Liver (tissue), 9 donors: ENCODE measurements around the gene OR6X1. TPM values are rescaled to one million over a fixed set of nuclear protein-coding genes. Genes with fewer than 3 reads are reported as not detected.

Source experiments
- DNase-seq: peaks from one replicate; pipeline ENCODE4 v3.0.0-alpha.2; 2017; ENCODE audit warnings: low spot score
- H3K27ac ChIP-seq, 2 donors: one replicate each; pipeline ENCODE4 v1.7.0; 2013; ENCODE audit warnings: inconsistent platforms in 2 of 2, low read length in 2 of 2, control low read depth in 1 of 2, low read depth in 1 of 2, mild to moderate bottlenecking in 1 of 2
- H3K27me3 ChIP-seq, 4 donors: one replicate each; pipeline versions ENCODE4 v1.6.1 to v1.7.0; 2013; ENCODE audit warnings: low read length in 3 of 4, inconsistent platforms in 1 of 4, mild to moderate bottlenecking in 1 of 4, moderate library complexity in 1 of 4; ENCODE audit not compliant: control insufficient read depth in 4 of 4, insufficient read depth in 4 of 4
- H3K36me3 ChIP-seq, 4 donors: one replicate each; pipeline versions ENCODE4 v1.6.1 to v1.7.0; 2013; ENCODE audit warnings: low read length in 3 of 4, mild to moderate bottlenecking in 3 of 4, low read depth in 1 of 4, moderate library complexity in 1 of 4; ENCODE audit not compliant: control insufficient read depth in 4 of 4, insufficient read depth in 3 of 4
- H3K4me1 ChIP-seq, 4 donors: one replicate each; pipeline versions ENCODE4 v1.6.1 to v1.7.0; 2013; ENCODE audit warnings: low read length in 3 of 4, mild to moderate bottlenecking in 3 of 4, moderate library complexity in 1 of 4; ENCODE audit not compliant: control insufficient read depth in 4 of 4, insufficient read depth in 4 of 4
- H3K4me3 ChIP-seq, 3 donors: one replicate each; pipeline versions ENCODE4 v1.6.1 to v1.7.0; 2013; ENCODE audit warnings: low read length in 3 of 3, control low read depth in 1 of 3, low read depth in 1 of 3, mild to moderate bottlenecking in 1 of 3
- H3K9ac ChIP-seq, 2 donors: one replicate each; pipeline ENCODE4 v1.7.0; 2013; ENCODE audit warnings: low read length in 2 of 2, mild to moderate bottlenecking in 2 of 2, moderate library complexity in 2 of 2, control low read depth in 1 of 2, low read depth in 1 of 2
- H3K9me3 ChIP-seq, 4 donors: one replicate each; pipeline versions ENCODE4 v1.6.1 to v1.7.0; 2013; ENCODE audit warnings: low read length in 3 of 4; ENCODE audit not compliant: control insufficient read depth in 4 of 4
- EGR1 ChIP-seq, 2 donors: IDR thresholded peaks; 2 replicates each; pipeline ENCODE4 v1.6.1; 2016 to 2018; ENCODE audit warnings: antibody characterized with exemption in 2 of 2, low read depth in 2 of 2
- FOXA1 ChIP-seq: IDR thresholded peaks from 2 replicates; pipeline ENCODE4 v1.6.1; 2016; ENCODE audit warnings: antibody characterized with exemption
- FOXA2 ChIP-seq: IDR thresholded peaks from 2 replicates; pipeline ENCODE4 v1.6.1; 2016; ENCODE audit warnings: antibody characterized with exemption
- GABPA ChIP-seq, 2 donors: IDR thresholded peaks in 1 of 2; conservative IDR thresholded peaks in 1 of 2; 2 replicates each; pipeline ENCODE4 v1.6.1; 2016; ENCODE audit warnings: antibody characterized with exemption in 2 of 2, mild to moderate bottlenecking in 1 of 2, moderate library complexity in 1 of 2
- HNF4A ChIP-seq, 2 donors: conservative IDR thresholded peaks; 2 replicates each; pipeline ENCODE4 v1.6.1; 2016; ENCODE audit warnings: antibody characterized with exemption in 2 of 2, mild to moderate bottlenecking in 2 of 2
- JUND ChIP-seq, 2 donors: IDR thresholded peaks; 2 replicates each; pipeline ENCODE4 v1.6.1; 2016; ENCODE audit warnings: antibody characterized with exemption in 2 of 2
- NR2F2 ChIP-seq: IDR thresholded peaks from 2 replicates; pipeline ENCODE4 v1.6.1; 2016; ENCODE audit warnings: antibody characterized with exemption
- RAD21 ChIP-seq, 2 donors: IDR thresholded peaks; 2 replicates each; pipeline ENCODE4 v1.6.1; 2016; ENCODE audit warnings: antibody characterized with exemption in 2 of 2, mild to moderate bottlenecking in 2 of 2
- RXRA ChIP-seq, 2 donors: IDR thresholded peaks; 2 replicates each; pipeline ENCODE4 v1.6.1; 2017 to 2018; ENCODE audit warnings: antibody characterized with exemption in 2 of 2, mild to moderate bottlenecking in 1 of 2
- YY1 ChIP-seq: IDR thresholded peaks from 2 replicates; pipeline ENCODE4 v1.6.1; 2016; ENCODE audit warnings: antibody characterized with exemption, mild to moderate bottlenecking
- WGBS: extraction: QIAGEN DNeasy Blood & Tissue Kit; methylation state at CpG from one replicate; pipeline ENCODE4 v1.1.7; 2013; 5-methylcytosine and 5-hydroxymethylcytosine counted together
- polyA plus RNA-seq, 2 donors: library from polyadenylated mRNA; stranded (reverse) in 1 of 2; unstranded in 1 of 2; fragments of 200-250 nt in 1 of 2; fragments of >200 nt in 1 of 2; fragmentation: Nextera tagmentation in 1 of 2; extraction: Ambion mirVana in 1 of 2; gene quantifications; one replicate each; pipeline versions ENCODE4 v1.2.1 to v1.2.3, GENCODE V29; 2013 to 2015
- total RNA-seq, 2 donors: library from RNA; depleted of rRNA; stranded (reverse); fragments of >200 nt; gene quantifications; one replicate each; pipeline ENCODE4 v1.2.3, GENCODE V29; 2014
- TF ChIP-seq, protein P1 (sequence below): IDR thresholded peaks from 2 replicates; pipeline ENCODE4 v1.6.1; 2016; ENCODE audit warnings: antibody characterized with exemption
- TF ChIP-seq, protein P2 (sequence below): fragments of 150-350 bp; IDR thresholded peaks from 2 replicates; pipeline ENCODE4 v1.5.1; 2017; ENCODE audit warnings: improper control_type of control experiment, low read depth, low read length; ENCODE audit not compliant: missing input control
- TF ChIP-seq, protein P3 (sequence below): IDR thresholded peaks from 2 replicates; pipeline ENCODE4 v1.6.1; 2016; ENCODE audit warnings: antibody characterized with exemption
- TF ChIP-seq, protein P4 (sequence below): IDR thresholded peaks from 2 replicates; pipeline ENCODE4 v1.6.1; 2016; ENCODE audit warnings: antibody characterized with exemption
- TF ChIP-seq, protein P5 (sequence below): IDR thresholded peaks from 2 replicates; pipeline ENCODE4 v1.6.1; 2016; ENCODE audit warnings: antibody characterized with exemption, mild to moderate bottlenecking
- donor health status: healthy.
- donor health status: healthy.
- donor health status: healthy.
- donor health status: healthy.
- donor health status: healthy.

Gene OR6X1
- total and polyA plus RNA-seq, 4 donors: not detected

DNA sequence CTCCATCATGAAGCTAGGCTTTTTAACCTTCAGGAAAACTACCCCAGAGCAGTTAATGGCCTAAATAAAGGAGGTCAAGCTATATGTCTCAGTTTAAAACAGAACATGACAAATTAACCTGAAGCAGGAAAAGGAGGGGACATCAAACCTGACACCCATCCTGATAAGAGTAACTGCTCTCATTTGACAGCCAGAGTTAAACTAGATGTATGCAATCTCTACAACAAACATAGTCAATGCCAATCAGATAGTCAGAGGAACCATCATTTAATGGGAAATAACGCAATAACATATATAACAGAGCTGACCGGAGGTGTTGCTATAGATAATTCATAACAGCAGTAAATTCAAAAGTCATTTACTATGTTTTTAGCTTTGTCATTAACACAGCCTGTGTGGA lies 15.9 kb downstream of the OR6X1 start:
- WGBS: 63% methylated on average over 2 of the region's 2 CpGs
- H3K4me1 ChIP-seq: peaks cover 0 to 18% (median 12%) of the 10 kb centered on the region in 4 donors
- TF ChIP-seq JUND (IDR thresholded peaks at IDR 0.05) (no peak), FOXA2 (no peak)
- TF ChIP-seq, protein P1, sequence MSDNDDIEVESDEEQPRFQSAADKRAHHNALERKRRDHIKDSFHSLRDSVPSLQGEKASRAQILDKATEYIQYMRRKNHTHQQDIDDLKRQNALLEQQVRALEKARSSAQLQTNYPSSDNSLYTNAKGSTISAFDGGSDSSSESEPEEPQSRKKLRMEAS: no peak

DNA sequence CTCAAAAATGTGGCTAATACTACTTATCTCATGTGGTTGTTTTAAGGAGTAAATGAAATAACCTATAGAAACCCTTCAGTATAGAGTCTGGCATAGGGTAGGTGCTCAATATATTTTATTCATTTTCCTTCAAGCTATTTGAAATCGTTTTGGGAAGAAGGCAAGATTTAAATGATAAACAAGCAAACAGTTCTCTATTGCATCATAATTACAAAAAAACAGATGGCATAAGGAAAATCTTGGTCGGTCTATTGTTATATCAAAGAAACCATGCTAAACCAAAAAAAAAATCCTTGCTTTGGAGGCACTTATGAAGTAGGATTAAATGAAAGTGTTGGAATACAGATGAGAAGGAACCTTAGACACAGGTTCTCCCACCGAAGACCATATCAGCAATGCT lies 17.5 kb downstream of the OR6X1 start:
- no peak for DNase-seq
- H3K27me3 ChIP-seq: no peaks in the 10 kb centered on the region
- TF ChIP-seq, protein P1: no peak
- TF ChIP-seq RAD21 (IDR thresholded peaks at IDR 0.05): no peak
- TF ChIP-seq JUND (IDR thresholded peaks at IDR 0.05): no peak
- no peak for TF ChIP-seq EGR1 (IDR thresholded peaks at IDR 0.05; ENCODE audit: low read depth in 2 of 2)
- TF ChIP-seq, protein P2, sequence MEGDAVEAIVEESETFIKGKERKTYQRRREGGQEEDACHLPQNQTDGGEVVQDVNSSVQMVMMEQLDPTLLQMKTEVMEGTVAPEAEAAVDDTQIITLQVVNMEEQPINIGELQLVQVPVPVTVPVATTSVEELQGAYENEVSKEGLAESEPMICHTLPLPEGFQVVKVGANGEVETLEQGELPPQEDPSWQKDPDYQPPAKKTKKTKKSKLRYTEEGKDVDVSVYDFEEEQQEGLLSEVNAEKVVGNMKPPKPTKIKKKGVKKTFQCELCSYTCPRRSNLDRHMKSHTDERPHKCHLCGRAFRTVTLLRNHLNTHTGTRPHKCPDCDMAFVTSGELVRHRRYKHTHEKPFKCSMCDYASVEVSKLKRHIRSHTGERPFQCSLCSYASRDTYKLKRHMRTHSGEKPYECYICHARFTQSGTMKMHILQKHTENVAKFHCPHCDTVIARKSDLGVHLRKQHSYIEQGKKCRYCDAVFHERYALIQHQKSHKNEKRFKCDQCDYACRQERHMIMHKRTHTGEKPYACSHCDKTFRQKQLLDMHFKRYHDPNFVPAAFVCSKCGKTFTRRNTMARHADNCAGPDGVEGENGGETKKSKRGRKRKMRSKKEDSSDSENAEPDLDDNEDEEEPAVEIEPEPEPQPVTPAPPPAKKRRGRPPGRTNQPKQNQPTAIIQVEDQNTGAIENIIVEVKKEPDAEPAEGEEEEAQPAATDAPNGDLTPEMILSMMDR: no peak
- TF ChIP-seq GABPA (IDR thresholded peaks at IDR 0.05 in 1 of 2, conservative IDR thresholded peaks at IDR 0.05 in 1 of 2): no peak
- no peak for TF ChIP-seq RXRA (IDR thresholded peaks at IDR 0.05)
- TF ChIP-seq NR2F2: no peak
- TF ChIP-seq YY1: no peak
- no peak for TF ChIP-seq HNF4A (conservative IDR thresholded peaks at IDR 0.05)
- TF ChIP-seq, protein P3, sequence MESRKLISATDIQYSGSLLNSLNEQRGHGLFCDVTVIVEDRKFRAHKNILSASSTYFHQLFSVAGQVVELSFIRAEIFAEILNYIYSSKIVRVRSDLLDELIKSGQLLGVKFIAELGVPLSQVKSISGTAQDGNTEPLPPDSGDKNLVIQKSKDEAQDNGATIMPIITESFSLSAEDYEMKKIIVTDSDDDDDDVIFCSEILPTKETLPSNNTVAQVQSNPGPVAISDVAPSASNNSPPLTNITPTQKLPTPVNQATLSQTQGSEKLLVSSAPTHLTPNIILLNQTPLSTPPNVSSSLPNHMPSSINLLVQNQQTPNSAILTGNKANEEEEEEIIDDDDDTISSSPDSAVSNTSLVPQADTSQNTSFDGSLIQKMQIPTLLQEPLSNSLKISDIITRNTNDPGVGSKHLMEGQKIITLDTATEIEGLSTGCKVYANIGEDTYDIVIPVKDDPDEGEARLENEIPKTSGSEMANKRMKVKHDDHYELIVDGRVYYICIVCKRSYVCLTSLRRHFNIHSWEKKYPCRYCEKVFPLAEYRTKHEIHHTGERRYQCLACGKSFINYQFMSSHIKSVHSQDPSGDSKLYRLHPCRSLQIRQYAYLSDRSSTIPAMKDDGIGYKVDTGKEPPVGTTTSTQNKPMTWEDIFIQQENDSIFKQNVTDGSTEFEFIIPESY: no peak
- TF ChIP-seq, protein P4, sequence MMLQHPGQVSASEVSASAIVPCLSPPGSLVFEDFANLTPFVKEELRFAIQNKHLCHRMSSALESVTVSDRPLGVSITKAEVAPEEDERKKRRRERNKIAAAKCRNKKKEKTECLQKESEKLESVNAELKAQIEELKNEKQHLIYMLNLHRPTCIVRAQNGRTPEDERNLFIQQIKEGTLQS: no peak
- TF ChIP-seq, protein P5, sequence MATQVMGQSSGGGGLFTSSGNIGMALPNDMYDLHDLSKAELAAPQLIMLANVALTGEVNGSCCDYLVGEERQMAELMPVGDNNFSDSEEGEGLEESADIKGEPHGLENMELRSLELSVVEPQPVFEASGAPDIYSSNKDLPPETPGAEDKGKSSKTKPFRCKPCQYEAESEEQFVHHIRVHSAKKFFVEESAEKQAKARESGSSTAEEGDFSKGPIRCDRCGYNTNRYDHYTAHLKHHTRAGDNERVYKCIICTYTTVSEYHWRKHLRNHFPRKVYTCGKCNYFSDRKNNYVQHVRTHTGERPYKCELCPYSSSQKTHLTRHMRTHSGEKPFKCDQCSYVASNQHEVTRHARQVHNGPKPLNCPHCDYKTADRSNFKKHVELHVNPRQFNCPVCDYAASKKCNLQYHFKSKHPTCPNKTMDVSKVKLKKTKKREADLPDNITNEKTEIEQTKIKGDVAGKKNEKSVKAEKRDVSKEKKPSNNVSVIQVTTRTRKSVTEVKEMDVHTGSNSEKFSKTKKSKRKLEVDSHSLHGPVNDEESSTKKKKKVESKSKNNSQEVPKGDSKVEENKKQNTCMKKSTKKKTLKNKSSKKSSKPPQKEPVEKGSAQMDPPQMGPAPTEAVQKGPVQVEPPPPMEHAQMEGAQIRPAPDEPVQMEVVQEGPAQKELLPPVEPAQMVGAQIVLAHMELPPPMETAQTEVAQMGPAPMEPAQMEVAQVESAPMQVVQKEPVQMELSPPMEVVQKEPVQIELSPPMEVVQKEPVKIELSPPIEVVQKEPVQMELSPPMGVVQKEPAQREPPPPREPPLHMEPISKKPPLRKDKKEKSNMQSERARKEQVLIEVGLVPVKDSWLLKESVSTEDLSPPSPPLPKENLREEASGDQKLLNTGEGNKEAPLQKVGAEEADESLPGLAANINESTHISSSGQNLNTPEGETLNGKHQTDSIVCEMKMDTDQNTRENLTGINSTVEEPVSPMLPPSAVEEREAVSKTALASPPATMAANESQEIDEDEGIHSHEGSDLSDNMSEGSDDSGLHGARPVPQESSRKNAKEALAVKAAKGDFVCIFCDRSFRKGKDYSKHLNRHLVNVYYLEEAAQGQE: no peak
- no peak for TF ChIP-seq FOXA2
- TF ChIP-seq FOXA1: no peak
- no peaks in the 10 kb centered on the region for H3K9me3 ChIP-seq
- H3K4me3 ChIP-seq: no peak overlapping the region
- H3K27ac ChIP-seq: no peak overlapping the region
- no peak overlapping the region for H3K9ac ChIP-seq
- H3K4me1 ChIP-seq: peaks cover 0 to 12% (median 7%) of the 10 kb centered on the region in 4 donors
- peaks cover 0 to 4% (median under 1%) of the 10 kb centered on the region in 4 donors for H3K36me3 ChIP-seq
- 91% methylated on average over 3 of the region's 3 CpGs for WGBS

More for the DNA sequence above, 15.9 kb downstream of the OR6X1 start:
- H3K9ac ChIP-seq: no peak overlapping the region
- H3K36me3 ChIP-seq: peaks cover 0 to 4% (median under 1%) of the 10 kb centered on the region in 4 donors
- H3K27me3 ChIP-seq: no peaks in the 10 kb centered on the region
- H3K27ac ChIP-seq: no peak overlapping the region
- H3K9me3 ChIP-seq: no peaks in the 10 kb centered on the region
- H3K4me3 ChIP-seq: no peak overlapping the region
- no peak for DNase-seq
